Ovary (tissue), 3 donors: ENCODE measurements around the gene PUSL1.

Source experiments
- EP300 ChIP-seq: sonication (generic); formaldehyde crosslinking; IDR thresholded peaks from one replicate; pipeline ENCODE4 v1.6.1; 2017; ENCODE audit warnings: antibody characterized with exemption
- POLR2A ChIP-seq: fragments of 450-650 bp; IDR thresholded peaks from one replicate; pipeline ENCODE4 v1.6.1; 2017; ENCODE audit warnings: antibody characterized with exemption, mild to moderate bottlenecking, moderate library complexity
- TF ChIP-seq, protein P1 (sequence below), 3 donors: fragments of 450-650 bp in 2 of 3; fragments of 200-600 bp in 1 of 3; IDR thresholded peaks; one replicate each; pipeline versions ENCODE4 v1.5.1 to v1.8.0; 2016 to 2022; ENCODE audit warnings: antibody characterized with exemption in 3 of 3, mild to moderate bottlenecking in 1 of 3
- donor health status: DM: no; HTN: no; CAD: no.

DNA sequence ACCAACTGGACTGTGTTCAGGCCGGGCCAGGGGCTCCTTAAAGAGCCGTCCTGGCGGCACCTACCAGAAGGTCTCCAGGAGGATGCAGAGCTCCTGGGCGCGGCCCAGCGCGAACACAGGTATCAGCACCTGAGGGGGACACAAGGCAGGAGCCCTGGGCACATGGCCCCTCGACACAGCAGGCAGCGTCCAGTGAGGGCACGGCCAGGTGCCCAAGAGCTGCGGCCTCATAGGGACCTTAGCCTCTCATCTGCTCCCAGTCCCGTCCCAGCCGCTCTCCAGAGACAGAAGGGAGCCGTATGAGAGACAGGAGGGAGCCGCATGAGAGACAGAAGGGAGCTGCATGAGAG lies 5.8 kb downstream of the PUSL1 start:
- TF ChIP-seq POLR2A, result no peak
- TF ChIP-seq, protein P1, sequence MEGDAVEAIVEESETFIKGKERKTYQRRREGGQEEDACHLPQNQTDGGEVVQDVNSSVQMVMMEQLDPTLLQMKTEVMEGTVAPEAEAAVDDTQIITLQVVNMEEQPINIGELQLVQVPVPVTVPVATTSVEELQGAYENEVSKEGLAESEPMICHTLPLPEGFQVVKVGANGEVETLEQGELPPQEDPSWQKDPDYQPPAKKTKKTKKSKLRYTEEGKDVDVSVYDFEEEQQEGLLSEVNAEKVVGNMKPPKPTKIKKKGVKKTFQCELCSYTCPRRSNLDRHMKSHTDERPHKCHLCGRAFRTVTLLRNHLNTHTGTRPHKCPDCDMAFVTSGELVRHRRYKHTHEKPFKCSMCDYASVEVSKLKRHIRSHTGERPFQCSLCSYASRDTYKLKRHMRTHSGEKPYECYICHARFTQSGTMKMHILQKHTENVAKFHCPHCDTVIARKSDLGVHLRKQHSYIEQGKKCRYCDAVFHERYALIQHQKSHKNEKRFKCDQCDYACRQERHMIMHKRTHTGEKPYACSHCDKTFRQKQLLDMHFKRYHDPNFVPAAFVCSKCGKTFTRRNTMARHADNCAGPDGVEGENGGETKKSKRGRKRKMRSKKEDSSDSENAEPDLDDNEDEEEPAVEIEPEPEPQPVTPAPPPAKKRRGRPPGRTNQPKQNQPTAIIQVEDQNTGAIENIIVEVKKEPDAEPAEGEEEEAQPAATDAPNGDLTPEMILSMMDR (IDR thresholded peaks at IDR 0.05), result no peak
- TF ChIP-seq EP300, result no peak
